ENCODE measurements around the gene KLHL35.

Gene KLHL35

DNA sequence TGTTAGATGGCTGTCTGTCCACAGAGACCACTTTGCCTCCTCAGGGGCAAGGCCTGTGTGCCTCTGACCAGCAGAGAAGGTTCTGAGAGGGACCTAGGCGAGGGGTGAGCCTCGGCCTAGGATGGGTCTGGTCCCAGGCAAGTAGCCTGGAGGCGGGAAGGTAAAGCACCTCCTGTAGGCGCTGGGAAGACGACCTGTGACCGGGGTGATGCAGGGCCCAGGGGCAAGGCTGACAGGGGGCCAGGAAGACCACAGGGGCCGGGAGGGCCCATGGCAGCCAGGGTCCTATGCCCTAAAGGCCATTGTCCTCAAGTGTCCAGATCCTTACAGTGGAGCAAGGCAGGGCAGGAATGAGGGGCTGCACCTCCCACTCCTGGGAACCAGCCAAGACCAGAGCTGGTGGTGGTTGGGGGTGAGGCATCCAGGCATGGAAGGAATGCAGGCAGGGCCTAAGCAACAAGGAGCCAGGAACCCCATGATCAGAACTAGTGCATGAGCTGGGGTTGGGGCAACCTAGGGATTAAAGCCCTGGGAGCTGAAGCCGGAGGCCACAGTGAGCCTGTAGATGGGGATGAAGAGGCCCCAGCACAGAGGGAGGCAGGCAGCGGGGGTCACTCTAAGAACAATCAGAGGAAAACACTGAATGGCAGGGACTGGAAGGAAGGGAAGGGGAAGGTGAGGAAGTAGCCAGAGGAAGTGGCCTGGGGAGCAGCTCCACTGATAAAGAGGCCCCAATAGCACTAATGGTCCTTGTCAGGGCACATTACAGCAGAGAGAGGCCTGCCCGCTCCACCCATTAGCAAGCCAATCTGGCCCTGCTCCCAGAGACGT lies 32.9 kb upstream of the KLHL35 start:
- TF ChIP-seq, protein P1, sequence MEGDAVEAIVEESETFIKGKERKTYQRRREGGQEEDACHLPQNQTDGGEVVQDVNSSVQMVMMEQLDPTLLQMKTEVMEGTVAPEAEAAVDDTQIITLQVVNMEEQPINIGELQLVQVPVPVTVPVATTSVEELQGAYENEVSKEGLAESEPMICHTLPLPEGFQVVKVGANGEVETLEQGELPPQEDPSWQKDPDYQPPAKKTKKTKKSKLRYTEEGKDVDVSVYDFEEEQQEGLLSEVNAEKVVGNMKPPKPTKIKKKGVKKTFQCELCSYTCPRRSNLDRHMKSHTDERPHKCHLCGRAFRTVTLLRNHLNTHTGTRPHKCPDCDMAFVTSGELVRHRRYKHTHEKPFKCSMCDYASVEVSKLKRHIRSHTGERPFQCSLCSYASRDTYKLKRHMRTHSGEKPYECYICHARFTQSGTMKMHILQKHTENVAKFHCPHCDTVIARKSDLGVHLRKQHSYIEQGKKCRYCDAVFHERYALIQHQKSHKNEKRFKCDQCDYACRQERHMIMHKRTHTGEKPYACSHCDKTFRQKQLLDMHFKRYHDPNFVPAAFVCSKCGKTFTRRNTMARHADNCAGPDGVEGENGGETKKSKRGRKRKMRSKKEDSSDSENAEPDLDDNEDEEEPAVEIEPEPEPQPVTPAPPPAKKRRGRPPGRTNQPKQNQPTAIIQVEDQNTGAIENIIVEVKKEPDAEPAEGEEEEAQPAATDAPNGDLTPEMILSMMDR (IDR thresholded peaks at IDR 0.05), result no peak

DNA sequence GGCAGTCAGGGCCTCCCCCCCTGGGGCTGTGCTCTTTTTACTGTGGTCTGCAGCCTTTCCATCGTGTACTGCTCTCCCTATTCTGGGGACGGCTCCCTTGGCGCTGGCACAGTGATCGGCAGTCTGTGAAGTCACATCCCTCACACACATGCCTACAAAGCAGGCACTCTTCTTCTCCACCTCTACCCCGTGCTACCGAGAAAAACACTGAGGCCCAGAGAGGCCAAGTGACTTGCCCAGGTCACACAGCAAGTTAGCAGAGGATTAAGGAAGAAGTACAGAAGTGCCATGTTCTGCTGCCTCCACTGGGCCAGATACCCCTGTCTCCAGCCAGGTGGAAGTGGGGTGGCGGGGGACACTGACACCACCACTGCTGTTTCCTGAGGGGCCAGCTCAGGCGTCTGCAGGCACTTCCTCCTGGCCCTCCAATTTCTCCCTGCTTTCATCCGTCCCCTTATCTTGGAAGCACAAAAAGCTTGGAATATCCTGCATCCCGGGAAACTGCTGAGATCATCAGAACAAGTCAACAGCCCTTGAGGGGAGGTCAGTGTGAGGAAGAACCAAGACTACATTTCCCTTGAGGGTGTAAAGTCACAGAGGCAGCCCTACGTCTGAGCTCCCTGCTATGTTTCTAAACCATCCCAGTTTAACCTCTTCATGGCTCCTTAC lies 30.2 kb upstream of the KLHL35 start:
- TF ChIP-seq, protein P1 (IDR thresholded peaks at IDR 0.05), result no peak

DNA sequence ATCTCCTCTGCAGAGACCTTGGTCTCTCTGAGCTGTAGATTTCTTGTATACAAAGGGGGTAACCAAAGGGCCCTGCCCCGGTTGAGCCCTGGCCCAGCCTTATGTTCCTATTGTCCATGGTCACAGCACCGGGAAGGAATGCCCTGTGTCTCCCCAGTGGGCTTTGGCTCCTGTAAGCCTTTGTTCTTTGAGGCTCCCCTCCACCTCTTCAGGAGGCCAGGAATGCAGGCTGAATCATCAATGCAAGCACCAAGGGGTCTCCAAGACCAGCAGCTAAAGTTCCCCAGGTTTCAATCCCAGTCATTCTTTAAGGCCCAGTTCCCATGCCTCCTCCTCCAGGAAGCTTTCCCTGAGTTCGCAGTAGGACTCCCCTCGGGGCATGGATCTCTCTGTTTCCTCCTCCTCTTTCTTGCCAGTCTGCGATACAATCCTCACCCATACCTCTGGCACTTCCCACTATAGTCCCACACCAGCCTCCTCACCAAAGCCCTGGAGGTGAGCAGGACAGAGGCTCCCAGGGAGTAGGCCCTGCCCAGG lies 29.2 kb upstream of the KLHL35 start:
- TF ChIP-seq, protein P1 (IDR thresholded peaks at IDR 0.05), result no peak

DNA sequence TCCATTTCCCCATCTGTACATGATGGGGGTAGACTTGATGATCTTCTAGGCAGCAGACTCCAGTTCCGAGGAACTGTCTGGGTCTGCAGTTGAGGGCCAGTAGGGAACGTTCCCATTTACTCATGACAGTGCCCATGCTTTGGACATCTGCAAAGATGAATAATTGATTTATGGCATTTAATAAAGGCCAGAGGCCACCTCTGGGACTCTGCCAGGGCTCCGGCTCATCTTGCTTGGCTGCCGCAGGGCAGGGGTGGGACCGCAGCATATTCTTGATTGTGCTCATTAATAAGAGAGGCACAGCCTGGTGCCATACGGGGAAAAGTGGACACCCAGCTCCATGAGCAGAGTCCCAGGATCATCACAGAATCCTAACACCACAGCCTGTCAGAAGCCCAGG lies 28.1 kb upstream of the KLHL35 start:
- TF ChIP-seq, protein P1 (IDR thresholded peaks at IDR 0.05), result no peak

DNA sequence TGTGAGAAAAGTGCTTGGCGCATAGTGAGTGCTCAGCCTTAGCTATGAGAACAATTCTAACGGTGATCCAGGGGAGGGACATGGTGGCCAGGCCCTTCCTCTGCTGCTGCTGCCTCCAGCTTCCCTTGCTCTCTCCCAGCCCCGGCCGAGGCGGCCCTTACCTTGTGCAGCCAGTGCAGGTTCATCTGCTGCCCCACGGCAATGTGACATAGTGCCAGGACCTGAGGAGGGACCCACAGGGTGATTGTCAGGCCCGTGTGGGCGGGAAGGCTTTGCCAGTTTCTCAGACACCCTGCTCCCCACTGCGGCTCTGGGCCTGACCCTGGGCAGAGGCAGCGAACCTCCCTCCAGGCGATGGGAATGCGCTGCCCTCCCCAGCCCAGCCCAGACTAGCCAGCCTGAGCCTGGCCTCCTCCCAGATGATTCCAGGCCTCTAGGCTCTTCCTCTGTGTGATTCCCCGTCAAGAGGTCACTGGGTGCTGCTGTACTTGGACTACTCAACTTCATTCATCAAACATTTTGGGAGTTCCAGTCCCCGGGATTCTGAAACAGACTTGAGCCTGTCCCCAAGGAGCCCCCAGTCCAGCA lies 23.7 kb upstream of the KLHL35 start:
- TF ChIP-seq, protein P1 (IDR thresholded peaks at IDR 0.05), result no peak

DNA sequence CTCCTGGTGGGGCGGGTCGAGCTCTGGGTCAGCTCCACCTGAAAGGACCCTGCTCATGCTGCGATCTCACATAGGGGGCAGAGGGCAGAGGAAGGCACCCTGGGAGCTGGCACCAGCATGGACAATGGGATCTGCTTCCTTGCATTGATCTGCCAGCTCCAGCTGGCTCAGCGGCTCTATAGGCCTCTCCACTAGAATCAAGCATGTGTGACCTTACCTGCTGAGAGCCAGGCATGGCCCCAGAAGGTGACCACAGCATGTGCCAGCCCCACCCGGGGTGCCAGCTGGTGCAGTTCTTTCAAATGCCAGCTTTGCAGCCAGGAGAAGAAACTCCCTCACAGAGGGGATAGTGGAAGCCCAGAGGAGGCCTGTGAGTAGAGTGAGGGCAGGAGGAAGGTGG lies 22.0 kb upstream of the KLHL35 start:
- TF ChIP-seq, protein P1 (IDR thresholded peaks at IDR 0.05), result no peak

DNA sequence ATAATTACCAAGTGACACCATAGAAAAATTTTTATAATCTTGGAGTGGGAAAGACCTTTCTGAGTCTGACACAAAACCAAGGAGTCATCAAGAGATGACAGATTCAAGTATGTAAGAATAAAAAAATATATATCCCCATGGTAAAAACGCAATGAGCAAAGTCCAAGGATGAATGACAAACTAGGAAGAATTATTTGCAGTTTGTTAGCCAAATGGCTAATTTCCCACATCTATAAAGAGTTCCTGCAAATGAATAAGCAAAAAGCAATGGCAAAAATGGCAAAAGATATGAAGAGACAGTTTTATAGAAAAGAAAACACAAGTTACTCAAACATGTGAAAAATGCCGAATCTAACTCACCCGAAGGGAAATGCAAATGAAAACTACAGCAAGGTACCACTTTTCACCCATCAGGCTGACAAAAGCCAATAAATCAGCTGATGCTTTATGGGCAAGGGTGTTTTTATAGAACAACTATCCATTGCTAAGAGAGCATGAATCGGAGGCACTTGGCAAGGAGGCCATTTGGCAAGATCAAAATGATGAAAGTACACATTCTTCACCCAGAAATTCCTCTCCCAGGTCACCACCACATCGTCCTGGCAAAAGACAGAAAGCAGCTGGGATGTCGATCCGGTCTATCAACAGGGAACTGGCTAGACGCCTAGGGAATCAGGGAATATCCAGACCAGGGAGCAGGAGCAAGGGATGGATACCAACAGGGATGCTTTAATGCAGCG lies 21.1 kb upstream of the KLHL35 start:
- TF ChIP-seq, protein P1 (IDR thresholded peaks at IDR 0.05), result no peak
